ENCODE measurements around the gene KIF1B.
A peak's percentile ranks its signal among the peaks of the same experiment; 100 is the strongest.

Gene KIF1B

GRCh38 chr1:10280439-10281350 is 70.3 kb downstream of the KIF1B start:
- peak; percentile 14 for DNase-seq (ENCODE audit: low read depth)

GRCh38 chr1:10283318-10283984 is 73.1 kb downstream of the KIF1B start:
- no peak for DNase-seq (ENCODE audit: low read depth)

GRCh38 chr1:10286244-10286643 is 75.9 kb downstream of the KIF1B start:
- DNase-seq (ENCODE audit: low read depth), result peak; percentile 20

GRCh38 chr1:10287023-10287645 is 76.8 kb downstream of the KIF1B start:
- DNase-seq (ENCODE audit: low read depth), result no peak

- no peak for DNase-seq (ENCODE audit: low read depth)
Measured at GRCh38 chr1:10288029-10288615, 77.8 kb downstream of the KIF1B start.

GRCh38 chr1:10291705-10292104 is 81.3 kb downstream of the KIF1B start:
- DNase-seq (ENCODE audit: low read depth), result no peak

GRCh38 chr1:10292188-10292587 is 81.8 kb downstream of the KIF1B start:
- no peak for DNase-seq (ENCODE audit: low read depth)

- no peak for DNase-seq (ENCODE audit: low read depth)
Measured at GRCh38 chr1:10295481-10296085, 85.2 kb downstream of the KIF1B start.

GRCh38 chr1:10299151-10299550 is 88.8 kb downstream of the KIF1B start:
- DNase-seq (ENCODE audit: low read depth), result no peak

GRCh38 chr1:10302416-10302815 is 92.0 kb downstream of the KIF1B start:
- DNase-seq (ENCODE audit: low read depth), result no peak

- DNase-seq (ENCODE audit: low read depth), result no peak
Measured at GRCh38 chr1:10304295-10304694, 93.9 kb downstream of the KIF1B start.

GRCh38 chr1:10306435-10306834 is 96.1 kb downstream of the KIF1B start:
- no peak for DNase-seq (ENCODE audit: low read depth)

- no peak for DNase-seq (ENCODE audit: low read depth)
Measured at GRCh38 chr1:10308001-10308400, 97.6 kb downstream of the KIF1B start.

- no peak for DNase-seq (ENCODE audit: low read depth)
Measured at GRCh38 chr1:10309243-10310011, 99.1 kb downstream of the KIF1B start.

- no peak for DNase-seq (ENCODE audit: low read depth)
Measured at GRCh38 chr1:10316752-10317151, 106.4 kb downstream of the KIF1B start.

GRCh38 chr1:10319750-10320149 is 109.4 kb downstream of the KIF1B start:
- no peak for DNase-seq (ENCODE audit: low read depth)

GRCh38 chr1:10320336-10320735 is 110.0 kb downstream of the KIF1B start:
- DNase-seq (ENCODE audit: low read depth), result no peak

- no peak for DNase-seq (ENCODE audit: low read depth)
Measured at GRCh38 chr1:10322821-10323220, 112.5 kb downstream of the KIF1B start.

- no peak for DNase-seq (ENCODE audit: low read depth)
Measured at GRCh38 chr1:10324627-10325026, 114.3 kb downstream of the KIF1B start.

GRCh38 chr1:10325521-10325920 is 115.2 kb downstream of the KIF1B start:
- no peak for DNase-seq (ENCODE audit: low read depth)

GRCh38 chr1:10326251-10326650 is 115.9 kb downstream of the KIF1B start:
- DNase-seq (ENCODE audit: low read depth), result no peak
